ENCODE results near the gene COMP.

DNA sequence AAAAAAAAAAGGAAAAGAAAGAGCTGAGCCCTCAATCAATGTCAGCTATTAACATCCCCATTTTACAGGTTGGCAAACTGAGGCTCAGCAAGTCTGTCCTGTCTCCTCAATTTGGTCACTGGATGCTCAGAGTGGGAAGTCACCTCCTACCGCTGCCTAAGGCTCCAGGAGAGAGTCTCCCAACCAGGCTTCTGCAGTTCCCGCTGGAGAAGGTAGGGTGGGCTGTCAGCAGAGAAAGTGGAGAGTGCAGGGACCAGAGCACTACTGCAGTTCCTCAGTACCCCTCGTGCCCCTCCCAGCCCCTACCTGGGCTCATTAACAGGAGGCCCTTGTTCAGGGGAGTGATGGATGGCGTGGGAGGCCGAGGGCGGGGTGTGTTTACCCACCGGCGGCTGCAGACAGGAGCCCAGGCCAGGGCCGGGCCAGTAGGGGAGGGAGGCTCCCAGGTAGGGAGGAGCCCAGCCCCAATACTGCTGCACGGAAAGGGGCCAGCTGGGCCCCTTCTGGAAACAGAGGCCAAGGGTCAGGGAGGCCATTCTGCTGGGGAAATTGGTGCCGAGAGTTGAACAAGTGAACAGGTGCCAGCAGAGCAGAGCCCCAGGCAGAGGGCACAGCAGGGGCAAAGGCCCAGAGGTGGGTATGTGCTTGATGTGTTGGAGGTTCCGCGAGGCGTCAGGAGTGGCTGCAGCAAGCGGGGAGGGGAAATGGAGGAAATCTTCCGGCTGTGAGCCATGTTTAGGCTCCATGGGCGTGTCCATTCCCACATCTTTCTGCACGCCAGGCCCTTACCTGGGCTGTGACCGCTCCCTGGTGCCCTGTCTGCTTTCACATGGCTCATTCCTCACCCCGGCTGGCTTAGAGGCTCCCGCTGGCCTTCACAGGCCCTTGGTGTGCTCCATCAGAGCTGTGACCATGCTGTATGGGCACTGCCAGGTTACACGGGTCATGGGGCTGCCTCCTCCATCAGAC is 7.6 kb upstream of the COMP start:
- TF ChIP-seq, protein P1, sequence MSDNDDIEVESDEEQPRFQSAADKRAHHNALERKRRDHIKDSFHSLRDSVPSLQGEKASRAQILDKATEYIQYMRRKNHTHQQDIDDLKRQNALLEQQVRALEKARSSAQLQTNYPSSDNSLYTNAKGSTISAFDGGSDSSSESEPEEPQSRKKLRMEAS (CRISPR knock-in tag; IDR thresholded peaks at IDR 0.05): no peak
- TF ChIP-seq, protein P2, sequence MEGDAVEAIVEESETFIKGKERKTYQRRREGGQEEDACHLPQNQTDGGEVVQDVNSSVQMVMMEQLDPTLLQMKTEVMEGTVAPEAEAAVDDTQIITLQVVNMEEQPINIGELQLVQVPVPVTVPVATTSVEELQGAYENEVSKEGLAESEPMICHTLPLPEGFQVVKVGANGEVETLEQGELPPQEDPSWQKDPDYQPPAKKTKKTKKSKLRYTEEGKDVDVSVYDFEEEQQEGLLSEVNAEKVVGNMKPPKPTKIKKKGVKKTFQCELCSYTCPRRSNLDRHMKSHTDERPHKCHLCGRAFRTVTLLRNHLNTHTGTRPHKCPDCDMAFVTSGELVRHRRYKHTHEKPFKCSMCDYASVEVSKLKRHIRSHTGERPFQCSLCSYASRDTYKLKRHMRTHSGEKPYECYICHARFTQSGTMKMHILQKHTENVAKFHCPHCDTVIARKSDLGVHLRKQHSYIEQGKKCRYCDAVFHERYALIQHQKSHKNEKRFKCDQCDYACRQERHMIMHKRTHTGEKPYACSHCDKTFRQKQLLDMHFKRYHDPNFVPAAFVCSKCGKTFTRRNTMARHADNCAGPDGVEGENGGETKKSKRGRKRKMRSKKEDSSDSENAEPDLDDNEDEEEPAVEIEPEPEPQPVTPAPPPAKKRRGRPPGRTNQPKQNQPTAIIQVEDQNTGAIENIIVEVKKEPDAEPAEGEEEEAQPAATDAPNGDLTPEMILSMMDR (IDR thresholded peaks at IDR 0.05): no peak
- TF ChIP-seq NR1H2 (CRISPR knock-in tag; IDR thresholded peaks at IDR 0.05): no peak
- TF ChIP-seq, protein P3, sequence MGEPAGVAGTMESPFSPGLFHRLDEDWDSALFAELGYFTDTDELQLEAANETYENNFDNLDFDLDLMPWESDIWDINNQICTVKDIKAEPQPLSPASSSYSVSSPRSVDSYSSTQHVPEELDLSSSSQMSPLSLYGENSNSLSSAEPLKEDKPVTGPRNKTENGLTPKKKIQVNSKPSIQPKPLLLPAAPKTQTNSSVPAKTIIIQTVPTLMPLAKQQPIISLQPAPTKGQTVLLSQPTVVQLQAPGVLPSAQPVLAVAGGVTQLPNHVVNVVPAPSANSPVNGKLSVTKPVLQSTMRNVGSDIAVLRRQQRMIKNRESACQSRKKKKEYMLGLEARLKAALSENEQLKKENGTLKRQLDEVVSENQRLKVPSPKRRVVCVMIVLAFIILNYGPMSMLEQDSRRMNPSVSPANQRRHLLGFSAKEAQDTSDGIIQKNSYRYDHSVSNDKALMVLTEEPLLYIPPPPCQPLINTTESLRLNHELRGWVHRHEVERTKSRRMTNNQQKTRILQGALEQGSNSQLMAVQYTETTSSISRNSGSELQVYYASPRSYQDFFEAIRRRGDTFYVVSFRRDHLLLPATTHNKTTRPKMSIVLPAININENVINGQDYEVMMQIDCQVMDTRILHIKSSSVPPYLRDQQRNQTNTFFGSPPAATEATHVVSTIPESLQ (CRISPR knock-in tag; IDR thresholded peaks at IDR 0.05): no peak
- TF ChIP-seq SP1 (CRISPR knock-in tag; conservative IDR thresholded peaks at IDR 0.05): no peak

All from WTC11 (cell line).